SK-N-SH treated with all-trans-retinoic acid at 6 μM for 48 hours (cell line): ENCODE data around the gene TMEM53.

Experiments
- CREB5 ChIP-seq: fragments of 250-450 bp; sonication (Bioruptor Pico); IDR thresholded peaks from 2 replicates; pipeline ENCODE4 v1.5.1; 2020; ENCODE audit warnings: low read depth, mild to moderate bottlenecking, moderate library complexity
- ESRRG ChIP-seq: fragments of 250-450 bp; sonication (Bioruptor Pico); IDR thresholded peaks from 2 replicates; pipeline ENCODE4 v1.6.1; 2021; ENCODE audit warnings: mild to moderate bottlenecking
- RARB ChIP-seq: fragments of 250-450 bp; sonication (Bioruptor Pico); IDR thresholded peaks from 2 replicates; pipeline ENCODE4 v1.8.0; 2021; ENCODE audit warnings: mild to moderate bottlenecking, moderate library complexity
- SNAI2 ChIP-seq: fragments of 250-450 bp; sonication (Bioruptor Pico); IDR thresholded peaks from 2 replicates; pipeline ENCODE4 v1.5.0; 2020; ENCODE audit warnings: mild to moderate bottlenecking, moderate library complexity
- TCF4 ChIP-seq: fragments of 250-450 bp; sonication (Bioruptor Pico); IDR thresholded peaks from 2 replicates; pipeline ENCODE4 v1.8.0; 2021; ENCODE audit warnings: mild to moderate bottlenecking, moderate library complexity, borderline replicate concordance
- TOX ChIP-seq: fragments of 250-450 bp; sonication (Bioruptor Pico); IDR thresholded peaks from 2 replicates; pipeline ENCODE4 v1.8.0; 2021; ENCODE audit warnings: mild to moderate bottlenecking, moderate library complexity, borderline replicate concordance
- ZNF565 ChIP-seq: fragments of 450-650 bp; formaldehyde crosslinking; conservative IDR thresholded peaks from 2 replicates; pipeline ENCODE4 v1.5.0; 2020; ENCODE audit warnings: low read depth, mild to moderate bottlenecking, moderate library complexity
- ZNF8 ChIP-seq: fragments of 450-650 bp; formaldehyde crosslinking; IDR thresholded peaks from 2 replicates; pipeline ENCODE4 v1.5.0; 2020; ENCODE audit warnings: mild to moderate bottlenecking, moderate library complexity
- TF ChIP-seq, protein P1 (sequence below): fragments of 250-450 bp; sonication (Bioruptor Pico); IDR thresholded peaks from 2 replicates; pipeline ENCODE4 v1.8.0; 2020; ENCODE audit warnings: mild to moderate bottlenecking, moderate library complexity, borderline replicate concordance

GRCh38 chr1:44717156-44717555, 42.9 kb upstream of the TMEM53 start:
- TF ChIP-seq, protein P1, sequence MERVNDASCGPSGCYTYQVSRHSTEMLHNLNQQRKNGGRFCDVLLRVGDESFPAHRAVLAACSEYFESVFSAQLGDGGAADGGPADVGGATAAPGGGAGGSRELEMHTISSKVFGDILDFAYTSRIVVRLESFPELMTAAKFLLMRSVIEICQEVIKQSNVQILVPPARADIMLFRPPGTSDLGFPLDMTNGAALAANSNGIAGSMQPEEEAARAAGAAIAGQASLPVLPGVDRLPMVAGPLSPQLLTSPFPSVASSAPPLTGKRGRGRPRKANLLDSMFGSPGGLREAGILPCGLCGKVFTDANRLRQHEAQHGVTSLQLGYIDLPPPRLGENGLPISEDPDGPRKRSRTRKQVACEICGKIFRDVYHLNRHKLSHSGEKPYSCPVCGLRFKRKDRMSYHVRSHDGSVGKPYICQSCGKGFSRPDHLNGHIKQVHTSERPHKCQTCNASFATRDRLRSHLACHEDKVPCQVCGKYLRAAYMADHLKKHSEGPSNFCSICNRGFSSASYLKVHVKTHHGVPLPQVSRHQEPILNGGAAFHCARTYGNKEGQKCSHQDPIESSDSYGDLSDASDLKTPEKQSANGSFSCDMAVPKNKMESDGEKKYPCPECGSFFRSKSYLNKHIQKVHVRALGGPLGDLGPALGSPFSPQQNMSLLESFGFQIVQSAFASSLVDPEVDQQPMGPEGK (CRISPR knock-in tag): no peak
- TF ChIP-seq ZNF565 (CRISPR knock-in tag) (no peak), ZNF8 (CRISPR knock-in tag) (no peak), TOX (CRISPR knock-in tag) (no peak), SNAI2 (CRISPR knock-in tag) (no peak), TCF4 (CRISPR knock-in tag) (no peak), ESRRG (CRISPR knock-in tag) (no peak), RARB (CRISPR knock-in tag) (no peak), CREB5 (CRISPR knock-in tag) (no peak)
